NCI-H774 (cell line): ENCODE data around the gene PRSS12.
"Not testable (repeated sequence)": the region's sequence is repeated elsewhere in the genome, so short reads cannot be mapped to it uniquely, and the experiment has no call there.

Experiments
- DNase-seq: peaks from one replicate; lab custom pipeline; 2025; lab: John Stamatoyannopoulos, UW

The PRSS12 gene

GRCh38 chr4:118352843-118353533 is at the start of gene PRSS12:
Gene PRSS12, minus strand, starts transcription at chr4:118353003. Its CDS starts 283 bp downstream, at chr4:118352720.
- DNase-seq: peak; percentile 40

DNA sequence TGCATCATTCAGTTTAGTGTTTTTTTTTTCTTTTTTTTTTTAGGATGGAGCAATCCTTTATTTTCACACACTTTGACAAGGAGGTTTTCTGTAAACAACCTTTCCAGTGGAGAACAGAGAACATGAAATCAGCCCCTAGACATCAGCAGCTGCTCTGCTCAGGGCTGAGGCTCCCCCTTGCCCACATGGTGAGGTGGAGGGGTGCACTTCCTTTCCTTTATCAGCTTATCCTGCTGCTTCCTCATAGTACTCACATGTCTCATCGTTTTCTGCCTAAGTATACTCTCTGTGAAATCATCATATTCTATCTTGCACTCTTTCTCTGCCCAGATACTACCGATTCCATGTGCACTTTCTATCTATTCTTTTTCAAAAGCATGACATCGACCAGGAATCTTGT is 47.6 kb upstream of the PRSS12 start:
- no peak for DNase-seq

- not testable (repeated sequence) for DNase-seq
Observed at GRCh38 chr4:118399883-118400282, 47.1 kb upstream of the PRSS12 start.

DNA sequence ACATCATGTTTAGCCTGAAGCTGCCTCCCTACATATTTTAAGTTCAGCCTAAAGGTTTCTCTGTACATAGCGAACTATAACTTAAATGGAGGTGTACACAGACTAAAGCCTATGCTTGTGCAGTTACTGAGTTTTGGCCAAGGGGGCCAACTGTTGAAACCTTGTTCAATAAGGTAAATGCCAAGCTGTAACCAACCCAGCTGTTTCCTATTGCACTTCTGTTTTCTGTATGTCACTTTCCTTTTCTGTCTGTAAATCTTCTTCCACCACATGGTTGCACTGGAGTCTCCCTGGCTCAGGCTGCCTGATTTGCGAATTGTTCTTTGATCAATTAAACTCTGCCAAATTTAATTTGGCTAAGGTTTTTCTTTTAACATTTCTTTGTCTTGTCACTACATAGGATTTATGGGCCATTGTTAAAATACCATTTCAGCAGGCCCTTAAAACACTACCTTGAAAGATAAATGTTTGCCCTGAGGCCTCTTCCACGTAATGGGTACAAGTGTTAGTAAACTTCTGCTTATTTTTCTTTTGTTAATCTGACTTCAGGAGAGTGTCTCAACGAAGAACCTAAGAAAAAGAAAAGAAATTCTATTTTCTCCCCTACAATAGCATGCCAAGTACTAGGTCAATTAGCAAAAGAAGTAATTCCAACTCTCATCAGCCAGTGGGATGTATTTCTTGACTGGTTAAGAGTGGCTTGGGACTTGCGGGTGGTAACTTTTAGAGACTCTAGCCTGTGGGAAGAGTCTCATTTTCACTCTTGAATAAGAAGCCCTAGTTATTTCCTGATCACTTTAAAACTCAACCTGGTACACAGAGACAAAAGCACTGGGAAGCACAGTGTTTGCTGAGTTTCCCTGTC is 45.7 kb upstream of the PRSS12 start:
- no peak for DNase-seq

- DNase-seq: no peak
Observed at GRCh38 chr4:118397623-118397979, 44.8 kb upstream of the PRSS12 start.

DNA sequence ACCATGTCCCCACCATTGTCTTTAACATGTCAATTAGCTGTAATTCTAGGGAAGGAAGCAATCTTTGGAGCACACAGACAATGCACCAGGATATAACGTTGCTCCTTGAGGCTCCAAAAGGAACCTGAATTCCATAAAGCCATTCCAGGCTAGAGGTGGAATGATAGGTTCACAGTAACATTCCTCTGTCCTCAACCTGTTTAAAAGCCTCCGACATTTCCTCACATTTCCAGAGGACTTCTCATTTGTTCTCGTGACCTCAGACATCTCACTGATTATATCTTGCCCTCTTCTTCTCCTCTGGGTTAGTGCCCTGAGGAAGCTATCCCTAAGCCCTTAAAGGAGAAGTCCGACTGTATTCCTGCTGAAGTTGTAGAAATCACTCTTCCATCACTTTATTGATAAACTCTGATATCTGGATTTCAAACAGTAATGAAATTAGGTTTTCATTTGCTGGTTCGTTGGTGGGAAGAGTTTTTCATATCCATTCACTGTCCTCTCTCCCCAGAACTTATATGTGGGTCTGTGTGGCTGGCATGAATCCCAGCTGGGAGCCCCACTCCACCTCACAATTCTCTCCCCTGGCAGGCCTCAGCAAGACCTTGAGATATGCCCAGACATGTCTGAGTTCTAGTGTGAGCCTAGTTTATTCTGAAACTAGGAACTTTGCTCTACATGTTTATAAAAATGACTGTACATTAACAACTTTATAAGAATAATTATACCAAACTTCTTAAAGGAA is 44.2 kb upstream of the PRSS12 start:
- no peak for DNase-seq

DNA sequence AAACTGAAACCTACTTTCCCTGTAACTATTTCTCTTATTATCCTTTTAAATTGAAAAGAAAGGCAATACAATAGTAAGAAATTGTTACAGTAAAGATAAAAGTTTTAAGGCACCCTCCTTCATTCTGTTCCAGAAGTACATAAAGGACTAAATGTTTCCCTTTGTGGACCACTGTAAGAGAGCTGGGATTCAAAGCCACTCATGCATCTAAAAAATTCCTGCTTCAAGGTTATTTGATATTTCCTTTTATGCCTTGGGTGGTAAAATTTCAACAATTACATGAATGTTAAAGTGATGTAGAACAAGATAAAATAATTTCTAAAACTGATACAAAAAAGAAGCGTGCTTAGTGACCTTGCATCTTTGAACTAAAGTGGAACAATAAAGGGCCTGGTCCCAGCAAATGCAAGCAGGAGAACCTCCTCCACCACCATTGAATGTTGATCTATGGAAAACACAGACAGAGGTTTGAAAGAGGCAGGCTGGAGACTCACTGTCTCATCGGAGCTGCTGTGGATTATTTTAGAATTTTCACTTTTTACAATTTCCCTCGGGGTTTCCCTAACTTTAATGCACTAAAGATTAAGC is 42.3 kb upstream of the PRSS12 start:
- no peak for DNase-seq

GRCh38 chr4:118392509-118392908 is 39.7 kb upstream of the PRSS12 start:
- not testable (repeated sequence) for DNase-seq

DNA sequence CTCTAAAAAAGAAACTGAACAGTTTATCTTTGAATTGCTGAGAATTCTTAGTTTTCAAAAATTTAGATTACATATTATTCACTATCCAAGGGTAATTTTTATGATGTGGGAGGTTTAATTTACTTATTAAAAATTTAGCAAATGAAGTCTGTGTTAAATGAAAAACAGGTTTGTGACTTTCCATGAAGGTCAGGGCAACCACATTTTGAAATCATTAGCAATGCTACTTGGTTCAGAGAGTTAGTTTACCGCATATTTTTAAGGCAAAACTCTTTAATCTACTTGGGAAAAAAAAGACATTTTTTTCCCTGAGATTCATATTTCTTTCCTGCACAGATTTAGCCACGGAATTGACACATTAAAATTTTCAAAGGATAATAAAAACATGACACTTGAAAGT is 37.3 kb upstream of the PRSS12 start:
- DNase-seq: no peak

DNA sequence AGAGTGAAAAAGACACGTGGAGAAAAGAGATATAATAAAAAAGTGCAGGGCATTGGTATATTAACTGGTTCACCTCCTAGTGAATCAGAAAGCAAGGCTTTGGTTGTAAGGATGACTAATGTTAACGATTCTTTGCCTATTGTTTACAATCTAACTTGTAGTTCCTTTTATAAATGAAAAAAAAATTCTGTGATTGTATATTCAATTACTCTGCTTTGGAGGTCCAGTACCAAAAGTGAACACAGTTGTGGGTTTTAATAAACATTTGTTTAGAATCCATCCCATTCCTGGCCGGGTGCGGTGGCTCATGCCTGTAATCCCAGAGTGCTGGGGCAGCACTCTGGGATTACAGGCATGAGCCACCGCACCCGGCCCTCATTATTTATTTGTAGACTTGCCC is 36.9 kb upstream of the PRSS12 start:
- DNase-seq: no peak

DNA sequence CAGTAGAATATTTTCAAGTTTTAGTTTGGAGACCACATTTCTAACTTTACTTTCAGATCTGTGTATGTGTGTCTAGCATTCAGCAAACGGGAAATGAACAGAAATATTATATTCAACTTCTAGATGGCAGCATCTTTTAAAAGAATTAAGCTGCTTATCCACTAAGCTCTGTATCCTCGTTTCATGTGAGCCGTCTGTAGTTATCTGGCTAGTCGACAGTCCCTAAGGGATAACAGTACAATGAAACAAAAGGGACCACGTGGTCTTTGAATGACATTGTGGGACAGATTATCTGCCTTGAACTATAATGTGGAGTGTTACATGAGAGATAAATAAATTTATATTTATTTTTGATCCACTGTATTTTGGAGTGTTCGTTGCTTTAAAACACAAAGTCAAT is 35.8 kb upstream of the PRSS12 start:
- no peak for DNase-seq

GRCh38 chr4:118381902-118382301 is 29.1 kb upstream of the PRSS12 start:
- no peak for DNase-seq

GRCh38 chr4:118373614-118374255 is 20.9 kb upstream of the PRSS12 start:
- no peak for DNase-seq

DNA sequence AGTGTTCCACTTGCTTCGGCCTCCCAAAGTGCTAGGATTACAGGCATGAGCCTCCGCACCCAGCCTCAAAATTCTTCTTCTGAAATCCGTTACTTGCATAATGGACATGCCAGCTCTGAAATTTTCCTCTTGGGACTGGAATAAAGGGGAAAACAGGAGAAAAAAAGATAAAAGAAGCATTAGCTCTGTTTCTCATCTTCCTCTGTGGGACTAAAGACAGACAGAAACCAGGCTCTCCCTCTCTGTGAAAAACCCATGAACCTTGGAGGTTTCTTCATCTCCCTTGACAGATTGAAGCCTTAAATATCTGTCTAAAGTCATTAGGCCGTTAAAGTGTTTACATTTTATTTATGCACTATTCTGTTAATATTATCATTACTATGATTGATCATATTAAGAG is 19.4 kb upstream of the PRSS12 start:
- no peak for DNase-seq

- no peak for DNase-seq
Observed at GRCh38 chr4:118369231-118369630, 16.4 kb upstream of the PRSS12 start.

- no peak for DNase-seq
Observed at GRCh38 chr4:118367872-118368271, 15.1 kb upstream of the PRSS12 start.

DNA sequence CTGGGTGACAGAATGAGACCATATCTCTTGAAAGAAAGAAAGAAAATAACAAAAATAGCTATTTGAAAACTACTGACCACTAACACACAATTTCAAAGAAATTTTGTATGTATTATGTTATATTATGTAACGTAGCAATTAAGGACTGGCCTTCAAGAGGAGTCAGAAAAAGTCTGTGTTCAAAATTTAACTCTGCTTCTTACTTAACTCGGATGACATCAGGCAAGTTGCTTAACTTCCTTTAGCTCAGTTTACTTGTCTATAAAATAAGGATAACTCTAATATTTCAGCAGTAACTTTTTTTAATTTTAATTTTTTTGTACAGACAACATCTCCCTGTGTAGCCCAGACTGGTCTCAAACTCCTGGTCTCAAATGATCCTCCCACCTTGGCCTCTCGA is 14.6 kb upstream of the PRSS12 start:
- no peak for DNase-seq

DNA sequence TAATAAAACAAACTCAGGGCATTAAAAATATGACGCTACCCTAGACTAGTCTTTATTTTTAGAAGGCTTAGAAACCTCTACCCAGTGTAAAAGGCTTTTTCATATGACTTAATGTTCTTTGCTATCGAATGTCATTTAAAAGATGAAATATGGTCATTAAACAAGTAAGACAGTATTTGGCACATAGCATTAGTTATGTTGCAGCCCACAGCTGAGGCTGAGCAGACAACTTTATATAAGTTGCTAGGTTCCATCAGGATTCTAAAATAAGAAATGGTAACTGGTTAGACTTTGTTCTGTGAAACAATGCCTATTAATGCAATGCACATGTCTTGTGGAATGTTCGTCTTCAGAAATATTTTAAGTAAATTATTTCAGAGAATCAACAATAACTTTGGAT is 10.4 kb upstream of the PRSS12 start:
- DNase-seq: no peak

- no peak for DNase-seq
Observed at GRCh38 chr4:118361192-118361591, 8.4 kb upstream of the PRSS12 start.

GRCh38 chr4:118360106-118360505 is 7.3 kb upstream of the PRSS12 start:
- DNase-seq: no peak

DNA sequence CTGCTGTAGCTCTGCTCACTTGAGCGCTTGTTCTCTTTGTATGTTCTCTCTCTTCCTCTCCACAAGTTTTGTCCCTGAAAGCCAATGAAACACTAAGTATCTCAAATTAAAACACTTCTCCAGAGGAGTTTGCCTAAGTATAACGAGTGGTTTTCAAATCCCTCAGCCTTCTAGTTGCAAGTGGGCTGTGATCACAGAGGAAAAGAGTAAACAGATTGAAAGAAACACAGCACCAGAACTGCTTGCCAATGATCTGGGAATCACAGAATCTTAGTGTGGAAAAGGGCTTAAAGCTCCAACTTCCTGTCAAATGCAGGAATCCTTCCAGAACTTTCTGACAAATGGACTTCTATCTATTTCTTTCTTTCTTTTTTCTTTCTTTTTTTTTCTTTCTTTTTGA is 4.8 kb upstream of the PRSS12 start:
- no peak for DNase-seq

DNA sequence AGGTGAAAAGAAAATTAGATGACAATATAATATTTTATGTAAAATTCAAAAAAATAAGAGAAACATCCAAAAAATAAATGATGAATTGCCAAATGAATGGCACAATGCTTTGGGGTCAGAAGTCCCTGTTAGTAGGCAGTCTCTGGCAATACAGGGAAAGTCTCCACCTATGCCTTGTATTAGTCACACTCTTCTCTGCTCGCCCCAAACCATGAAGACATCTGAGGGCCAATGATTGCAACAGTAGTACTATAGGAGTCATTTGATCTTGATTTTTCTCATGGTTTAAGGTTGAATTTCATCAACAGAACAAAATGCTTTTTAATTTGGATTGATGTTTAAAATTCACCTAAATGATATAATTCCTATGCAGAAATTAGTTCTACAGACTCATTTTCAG is 3.9 kb upstream of the PRSS12 start:
- no peak for DNase-seq
